ENCODE results near the gene LRRC4C.

- TF ChIP-seq, protein P1, sequence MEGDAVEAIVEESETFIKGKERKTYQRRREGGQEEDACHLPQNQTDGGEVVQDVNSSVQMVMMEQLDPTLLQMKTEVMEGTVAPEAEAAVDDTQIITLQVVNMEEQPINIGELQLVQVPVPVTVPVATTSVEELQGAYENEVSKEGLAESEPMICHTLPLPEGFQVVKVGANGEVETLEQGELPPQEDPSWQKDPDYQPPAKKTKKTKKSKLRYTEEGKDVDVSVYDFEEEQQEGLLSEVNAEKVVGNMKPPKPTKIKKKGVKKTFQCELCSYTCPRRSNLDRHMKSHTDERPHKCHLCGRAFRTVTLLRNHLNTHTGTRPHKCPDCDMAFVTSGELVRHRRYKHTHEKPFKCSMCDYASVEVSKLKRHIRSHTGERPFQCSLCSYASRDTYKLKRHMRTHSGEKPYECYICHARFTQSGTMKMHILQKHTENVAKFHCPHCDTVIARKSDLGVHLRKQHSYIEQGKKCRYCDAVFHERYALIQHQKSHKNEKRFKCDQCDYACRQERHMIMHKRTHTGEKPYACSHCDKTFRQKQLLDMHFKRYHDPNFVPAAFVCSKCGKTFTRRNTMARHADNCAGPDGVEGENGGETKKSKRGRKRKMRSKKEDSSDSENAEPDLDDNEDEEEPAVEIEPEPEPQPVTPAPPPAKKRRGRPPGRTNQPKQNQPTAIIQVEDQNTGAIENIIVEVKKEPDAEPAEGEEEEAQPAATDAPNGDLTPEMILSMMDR (IDR thresholded peaks at IDR 0.05; ENCODE audit: poor library complexity, severe bottlenecking) = peak; percentile 63
- TF ChIP-seq MXI1 (conservative IDR thresholded peaks at IDR 0.05; ENCODE audit: poor library complexity, severe bottlenecking) (no peak), POLR2AphosphoS5 (IDR thresholded peaks at IDR 0.05) (no peak), EZH2 (IDR thresholded peaks at IDR 0.05; ENCODE audit: borderline replicate concordance, insufficient read depth, low read length, poor library complexity, severe bottlenecking) (no peak), RAD21 (conservative IDR thresholded peaks at IDR 0.05) (peak; percentile 75), TAF1 (IDR thresholded peaks at IDR 0.05; ENCODE audit: low read depth) (no peak)
These were observed 1152.4 kb downstream of the LRRC4C start for GRCh38 chr11:40306938-40307548.

Data from neural cell (in vitro differentiated cells).